ENCODE measurements around the gene CASK.

- TF ChIP-seq CTCF (IDR thresholded peaks at IDR 0.05; ENCODE audit: low read depth, low read length, missing input control) (no peak), SP1 (IDR thresholded peaks at IDR 0.05) (no peak), MAX (IDR thresholded peaks at IDR 0.05) (no peak), ATF3 (IDR thresholded peaks at IDR 0.05) (no peak), GABPA (IDR thresholded peaks at IDR 0.05 in 1 of 2, conservative IDR thresholded peaks at IDR 0.05 in 1 of 2) (no peak), YY1 (IDR thresholded peaks at IDR 0.05) (no peak)
Measured at GRCh38 chrX:41514179-41514578, 409.2 kb downstream of the CASK start.
